ENCODE results near the gene CWC27.

GRCh38 chr5:64942460-64942859 is 173.7 kb downstream of the CWC27 start:
- TF ChIP-seq POLR2A (IDR thresholded peaks at IDR 0.05), result no peak
- no peak for TF ChIP-seq CTCF (IDR thresholded peaks at IDR 0.05)
- TF ChIP-seq POLR2AphosphoS5 (IDR thresholded peaks at IDR 0.05), result no peak

Data from stomach (tissue), 4 donors.